AG10803 (cell line): ENCODE results near the gene BOC.
A peak's percentile ranks its signal among the peaks of the same experiment; 100 is the strongest.

Source experiments
- DNase-seq: peaks from one replicate; pipeline ENCODE4 v3.0.0; 2010; ENCODE audit warnings: low read depth
- H3K4me3 ChIP-seq: 2 replicates; pipeline ENCODE4 v1.5.1; 2011; ENCODE audit warnings: mild to moderate bottlenecking, low read length, control low read depth
- CTCF ChIP-seq: conservative IDR thresholded peaks from 2 replicates; pipeline ENCODE4 v1.5.1; 2011; ENCODE audit warnings: mild to moderate bottlenecking, low read length, control low read depth, inconsistent platforms

BOC gene

GRCh38 chr3:113225286-113225685 lies 13.9 kb downstream of the BOC start:
- no peak for TF ChIP-seq CTCF
- no peak for DNase-seq
- no peak overlapping the region for H3K4me3 ChIP-seq

- no peak overlapping the region for H3K4me3 ChIP-seq
- TF ChIP-seq CTCF, result no peak
- DNase-seq, result no peak
These were observed 15.1 kb downstream of the BOC start for GRCh38 chr3:113226491-113226890.

- no peak overlapping the region for H3K4me3 ChIP-seq
- DNase-seq, result no peak
- TF ChIP-seq CTCF, result no peak
These were observed 15.8 kb downstream of the BOC start for GRCh38 chr3:113227146-113227545.

- H3K4me3 ChIP-seq, result no peak overlapping the region
- DNase-seq, result no peak
- no peak for TF ChIP-seq CTCF
These were observed 17.3 kb downstream of the BOC start for GRCh38 chr3:113228498-113229286.

- H3K4me3 ChIP-seq, result no peak overlapping the region
- no peak for TF ChIP-seq CTCF
- peak; percentile 85 for DNase-seq
These were observed 20.0 kb downstream of the BOC start for GRCh38 chr3:113231391-113231790.

GRCh38 chr3:113231827-113232253 lies 20.5 kb downstream of the BOC start:
- DNase-seq, result peak; percentile 71
- no peak overlapping the region for H3K4me3 ChIP-seq
- no peak for TF ChIP-seq CTCF

GRCh38 chr3:113232342-113232741 lies 21.0 kb downstream of the BOC start:
- DNase-seq, result no peak
- no peak overlapping the region for H3K4me3 ChIP-seq
- TF ChIP-seq CTCF, result no peak
